ENCODE data around the gene MAP3K3.

The MAP3K3 gene

GRCh38 chr17:63657786-63658185 is 35.6 kb downstream of the MAP3K3 start:
- no peak for DNase-seq

- no peak for DNase-seq
These were observed 36.1 kb downstream of the MAP3K3 start for GRCh38 chr17:63658366-63658765.

GRCh38 chr17:63659850-63660249 is 37.6 kb downstream of the MAP3K3 start:
- no peak for DNase-seq

- no peak for DNase-seq
These were observed 43.5 kb downstream of the MAP3K3 start for GRCh38 chr17:63665527-63666214.

- DNase-seq: no peak
These were observed 50.6 kb downstream of the MAP3K3 start for GRCh38 chr17:63672856-63673255.

- no peak for DNase-seq
These were observed 53.0 kb downstream of the MAP3K3 start for GRCh38 chr17:63675231-63675606.

- no peak for DNase-seq
These were observed 53.7 kb downstream of the MAP3K3 start for GRCh38 chr17:63675607-63676546.

GRCh38 chr17:63676584-63676983 is 54.4 kb downstream of the MAP3K3 start:
- DNase-seq: no peak

- DNase-seq: no peak
These were observed 57.0 kb downstream of the MAP3K3 start for GRCh38 chr17:63679214-63679613.

GRCh38 chr17:63680700-63681099 is 58.5 kb downstream of the MAP3K3 start:
- DNase-seq: no peak

- no peak for DNase-seq
These were observed 59.3 kb downstream of the MAP3K3 start for GRCh38 chr17:63681530-63681929.

- no peak for DNase-seq
These were observed 60.2 kb downstream of the MAP3K3 start for GRCh38 chr17:63682441-63682840.

- DNase-seq: no peak
These were observed 60.8 kb downstream of the MAP3K3 start for GRCh38 chr17:63682981-63683380.

GRCh38 chr17:63685041-63685440 is 62.8 kb downstream of the MAP3K3 start:
- DNase-seq: no peak

GRCh38 chr17:63685578-63685977 is 63.4 kb downstream of the MAP3K3 start:
- DNase-seq: no peak

GRCh38 chr17:63686138-63686685 is 64.0 kb downstream of the MAP3K3 start:
- DNase-seq: no peak

GRCh38 chr17:63688396-63689020 is 66.3 kb downstream of the MAP3K3 start:
- DNase-seq: peak; percentile 34

- DNase-seq: no peak
These were observed 67.3 kb downstream of the MAP3K3 start for GRCh38 chr17:63689479-63689878.

GRCh38 chr17:63692195-63692816 is 70.1 kb downstream of the MAP3K3 start:
- no peak for DNase-seq

- no peak for DNase-seq
These were observed 71.3 kb downstream of the MAP3K3 start for GRCh38 chr17:63693411-63694113.

- no peak for DNase-seq
These were observed 72.2 kb downstream of the MAP3K3 start for GRCh38 chr17:63694229-63694949.

Measured in stimulated activated CD4-positive, alpha-beta T cell treated with anti-CD3 and anti-CD28 coated beads, Interleukin-1b, Interleukin-23, amount 100 ng/mL, for 48 hours (primary cell).